IMR-90 (cell line): ENCODE results near the gene BCAS3. TPM values are rescaled to one million over a fixed set of nuclear protein-coding genes. Genes with fewer than 3 reads are reported as not detected.
A peak's percentile ranks its signal among the peaks of the same experiment; 100 is the strongest.

ENCODE experiments used
- ATAC-seq: fragments of 200-7000 bp; cut with Tn5 transposase; 2 replicates; pipeline ENCODE4 v1.9.1; 2020; ENCODE audit warnings: low read depth, mild to moderate bottlenecking, moderate library complexity
- BruUV-seq: library from RNA; stranded (reverse); fragments of 400-500 nt; replicated peaks from 2 replicates; lab custom pipeline; 2021; lab: Mats Ljungman, UMichigan
- CTCF ChIA-PET: fragments of 300-600 bp; formaldehyde crosslinking; extraction: SDS; loops from one replicate; lab custom pipeline; 2021; ENCODE audit warnings: antibody characterized with exemption; lab: Yijun Ruan, JAX
- POLR2A ChIA-PET: fragments of 300-600 bp; sonication (Branson Sonifier 250); formaldehyde crosslinking; loops from one replicate; lab custom pipeline; 2022; ENCODE audit warnings: antibody characterized with exemption; ENCODE audit not compliant: unreplicated experiment; lab: Charles Lee
- DNase-seq: peaks from one replicate; pipeline ENCODE4 v3.0.0; 2013
- H2AFZ ChIP-seq: replicated peaks from 2 replicates; pipeline ENCODE3; 2013; ENCODE audit warnings: low read length, mild to moderate bottlenecking; ENCODE audit not compliant: poor library complexity
- H2AK5ac ChIP-seq: 2 replicates; pipeline ENCODE4 v1.6.1; 2013; ENCODE audit warnings: low read depth, low read length, inconsistent platforms
- H2AK9ac ChIP-seq: replicated peaks from 2 replicates; pipeline ENCODE3; 2013; ENCODE audit warnings: mild to moderate bottlenecking, low read depth, low read length, moderate library complexity; ENCODE audit not compliant: poor library complexity
- H2BK120ac ChIP-seq: 2 replicates; pipeline ENCODE4 v1.6.1; 2013; ENCODE audit warnings: low read depth, low read length, inconsistent platforms
- H2BK15ac ChIP-seq: 3 replicates; pipeline ENCODE4 v1.6.1; 2013; ENCODE audit warnings: low read depth, low read length, inconsistent platforms
- H2BK20ac ChIP-seq: 2 replicates; pipeline ENCODE4 v1.6.1; 2013; ENCODE audit warnings: low read depth, mild to moderate bottlenecking, inconsistent platforms, low read length, moderate library complexity
- H2BK5ac ChIP-seq: 2 replicates; pipeline ENCODE4 v1.6.1; 2013; ENCODE audit warnings: mild to moderate bottlenecking, low read depth, low read length, inconsistent platforms; ENCODE audit not compliant: poor library complexity, severe bottlenecking
- H3K14ac ChIP-seq: replicated peaks from 2 replicates; pipeline ENCODE4 v1.6.1; 2013; ENCODE audit warnings: low read depth, low read length, inconsistent platforms
- H3K18ac ChIP-seq: 2 replicates; pipeline ENCODE4 v1.6.1; 2013; ENCODE audit warnings: low read depth, low read length, control low read depth
- H3K23ac ChIP-seq: 2 replicates; pipeline ENCODE4 v1.6.1; 2013; ENCODE audit warnings: low read depth, low read length, inconsistent platforms
- H3K27ac ChIP-seq: 2 replicates; pipeline ENCODE4 v1.5.1; 2013; ENCODE audit warnings: mild to moderate bottlenecking, control low read depth, low read length; ENCODE audit not compliant: insufficient read depth
- H3K27me3 ChIP-seq: 2 replicates; pipeline ENCODE4 v1.6.1; 2013; ENCODE audit warnings: low read length; ENCODE audit not compliant: control insufficient read depth, insufficient read depth
- H3K36me3 ChIP-seq: 2 replicates; pipeline ENCODE4 v1.6.1; 2013; ENCODE audit warnings: low read length, mixed read lengths; ENCODE audit not compliant: control insufficient read depth, insufficient read depth
- H3K4ac ChIP-seq: 2 replicates; pipeline ENCODE4 v1.6.1; 2013; ENCODE audit warnings: low read depth, low read length, inconsistent platforms
- H3K4me1 ChIP-seq: 2 replicates; pipeline ENCODE4 v1.6.1; 2013; ENCODE audit warnings: low read length, mixed read lengths; ENCODE audit not compliant: control insufficient read depth, insufficient read depth
- H3K4me2 ChIP-seq: 2 replicates; pipeline ENCODE4 v1.6.1; 2013; ENCODE audit warnings: low read depth, mild to moderate bottlenecking, control low read depth, low read length, moderate library complexity
- H3K4me3 ChIP-seq: 2 replicates; pipeline ENCODE4 v1.5.1; 2013; ENCODE audit warnings: low read depth, mild to moderate bottlenecking, control low read depth, low read length, moderate library complexity; ENCODE audit not compliant: insufficient read depth
- H3K56ac ChIP-seq: 2 replicates; pipeline ENCODE4 v1.6.1; 2013; ENCODE audit warnings: low read length, inconsistent platforms; ENCODE audit not compliant: insufficient read depth; ENCODE audit errors: extremely low read depth
- H3K79me1 ChIP-seq, 2 experiments: 2 replicates each; pipeline ENCODE4 v1.6.1; 2013; ENCODE audit warnings: low read length in 2 of 2, inconsistent platforms in 1 of 2, low read depth in 1 of 2
- H3K9ac ChIP-seq: 2 replicates; pipeline ENCODE4 v1.6.1; 2013; ENCODE audit warnings: low read depth, low read length, control low read depth
- H3K9me1 ChIP-seq: 2 replicates; pipeline ENCODE4 v1.6.1; 2013; ENCODE audit warnings: low read length, inconsistent platforms; ENCODE audit not compliant: insufficient read depth
- H3K9me3 ChIP-seq: 2 replicates; pipeline ENCODE4 v1.6.1; 2013; ENCODE audit warnings: low read length; ENCODE audit not compliant: control insufficient read depth, insufficient read depth
- H4K20me1 ChIP-seq: 2 replicates; pipeline ENCODE4 v1.6.1; 2013; ENCODE audit warnings: low read length, inconsistent platforms; ENCODE audit not compliant: insufficient read depth
- H4K5ac ChIP-seq: 2 replicates; pipeline ENCODE4 v1.6.1; 2013; ENCODE audit warnings: mild to moderate bottlenecking, low read depth, low read length, control low read depth
- H4K8ac ChIP-seq, 2 experiments: 2 replicates each; pipeline ENCODE4 v1.6.1; 2013; ENCODE audit warnings: low read depth in 2 of 2, low read length in 2 of 2, control low read depth in 1 of 2, inconsistent platforms in 1 of 2
- H4K91ac ChIP-seq: 2 replicates; pipeline ENCODE4 v1.6.1; 2013; ENCODE audit warnings: low read depth, low read length, inconsistent platforms; ENCODE audit not compliant: insufficient read depth
- BHLHE40 ChIP-seq: fragments of 150-350 bp; IDR thresholded peaks from 2 replicates; pipeline ENCODE4 v1.6.1; 2016; ENCODE audit warnings: mild to moderate bottlenecking, low read depth, low read length
- CEBPB ChIP-seq: IDR thresholded peaks from 2 replicates; pipeline ENCODE4 v1.6.1; 2012; ENCODE audit warnings: low read depth, low read length, improper control_type of control experiment
- FOS ChIP-seq: fragments of 150-350 bp; IDR thresholded peaks from 2 replicates; pipeline ENCODE4 v1.6.1; 2016; ENCODE audit warnings: low read depth, low read length
- MAFK ChIP-seq: IDR thresholded peaks from 2 replicates; pipeline ENCODE4 v1.6.1; 2012; ENCODE audit warnings: low read depth, low read length, improper control_type of control experiment
- MAZ ChIP-seq: IDR thresholded peaks from 2 replicates; pipeline ENCODE4 v1.6.1; 2012; ENCODE audit warnings: low read depth, mild to moderate bottlenecking, low read length, improper control_type of control experiment, moderate library complexity, borderline replicate concordance
- MXI1 ChIP-seq: IDR thresholded peaks from 2 replicates; pipeline ENCODE4 v1.6.1; 2012; ENCODE audit warnings: low read depth, mild to moderate bottlenecking, low read length, moderate library complexity, borderline replicate concordance
- NFE2L2 ChIP-seq: fragments of 150-350 bp; IDR thresholded peaks from 2 replicates; pipeline ENCODE4 v1.6.1; 2016; ENCODE audit warnings: low read depth, mild to moderate bottlenecking, low read length
- SMC3 ChIP-seq: fragments of 150-350 bp; IDR thresholded peaks from 2 replicates; pipeline ENCODE4 v1.6.1; 2016; ENCODE audit warnings: low read depth, mild to moderate bottlenecking, antibody characterized with exemption, low read length, moderate library complexity
- WGBS, 2 experiments: methylation state at CpG; one replicate each; pipeline versions ENCODE4 v1.1.5 to v1.1.7; 2013; ENCODE audit warnings: missing lambda C conversion rate in 2 of 2; ENCODE audit not compliant: insufficient read length in 1 of 2; ENCODE audit errors: extremely low coverage in 2 of 2; 5-methylcytosine and 5-hydroxymethylcytosine counted together
- dilution Hi-C: fragments of 300-500 bp; cut with HindIII; formaldehyde crosslinking; loops from one replicate; pipeline ENCODE4 v1.14.3; 2018; ENCODE audit warnings: low sequenced_read_pairs; ENCODE audit not compliant: unreplicated experiment
- in situ Hi-C: fragments of 300-500 bp; cut with MboI; formaldehyde crosslinking; loops from 3 replicates; pipeline ENCODE4 v1.14.3; 2019; ENCODE audit warnings: low sequenced_read_pairs, inconsistent platforms, mixed read lengths
- intact Hi-C: fragments of 100-400 bp; cut with micrococcal nuclease; formaldehyde crosslinking; loops from 2 replicates; pipeline ENCODE4 v1.10.0; 2022
- polyA plus RNA-seq, 3 experiments: library from polyadenylated mRNA; depleted of rRNA; stranded (reverse); fragments of >200 nt; gene quantifications; 2 replicates each; pipeline ENCODE4 v1.2.3, GENCODE V29; 2012; ENCODE audit warnings: low replicate concordance in 1 of 3
- total RNA-seq: library from RNA; depleted of rRNA; stranded (reverse); fragments of >200 nt; gene quantifications from 2 replicates; pipeline ENCODE4 v1.2.3, GENCODE V29; 2012
- TF ChIP-seq, protein P1 (sequence below): fragments of 150-350 bp; IDR thresholded peaks from 2 replicates; pipeline ENCODE4 v1.6.1; 2017; ENCODE audit warnings: mild to moderate bottlenecking, antibody characterized with exemption, low read length, low read depth

Gene BCAS3
- total and polyA plus RNA-seq, 2 of the 4 experiments (the other 2 are of a cell fraction): 6.3 to 27.1 TPM

DNA sequence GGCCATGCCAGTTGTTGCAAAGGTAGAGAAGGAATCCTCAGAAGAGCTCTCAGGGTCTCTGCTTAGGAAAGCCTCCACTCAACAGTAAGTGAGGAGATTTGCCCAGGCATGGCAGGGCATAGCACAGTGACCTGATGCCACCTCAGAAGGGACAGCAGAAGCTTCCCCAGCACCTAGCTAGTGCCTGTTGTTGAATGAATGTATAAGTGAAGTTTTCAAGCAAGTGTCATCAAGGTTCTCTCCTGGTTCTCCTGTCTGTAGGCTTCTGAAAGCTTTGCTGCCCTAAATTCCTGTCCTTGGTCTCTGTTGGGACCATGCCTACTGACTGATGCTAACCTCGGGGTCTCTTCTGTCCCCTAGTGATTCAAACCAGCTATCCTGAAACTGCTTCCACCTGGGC is 607.1 kb downstream of the BCAS3 start:
- no TSS peak for BruUV-seq
- Histone ChIP-seq H3K27ac (peak overlapping the region; percentile 62), H2BK5ac (peak overlapping the region; percentile 92), H4K91ac (peak overlapping the region; percentile 98), H3K4me1 (peaks cover 32% of the 10 kb centered on the region), H3K14ac (peak overlapping the region; percentile 98), H2AFZ (peak overlapping the region; percentile 73), H3K79me1 (peaks cover 0 to 16% of the 10 kb centered on the region in 2 experiments; a peak in 2 of 4 replicates), H4K8ac (peak overlapping the region; percentile 80 to 95), H2BK120ac (peak overlapping the region; percentile 98), H3K9me3 (no peaks in the 10 kb centered on the region), H2AK9ac (peak overlapping the region; percentile 75), H2BK20ac (peak overlapping the region; percentile 98), H4K5ac (peak overlapping the region; percentile 96), H3K23ac (peak overlapping the region; percentile 94), H3K36me3 (no peaks in the 10 kb centered on the region), H3K9me1 (peaks cover 23% of the 10 kb centered on the region), H2AK5ac (peak overlapping the region; percentile 100), H3K4ac (peak overlapping the region; percentile 99), H4K20me1 (no peaks in the 10 kb centered on the region), H3K4me3 (no peak overlapping the region), H3K56ac (peak overlapping the region; percentile 70), H2BK15ac (peak overlapping the region; percentile 95; the same call in 2 of the 3 replicates), H3K27me3 (no peaks in the 10 kb centered on the region), H3K18ac (peak overlapping the region; percentile 94), H3K9ac (0 out of 2 replicates have a peak overlapping the region, but pooled peaks have one; percentile 20), H3K4me2 (no peak overlapping the region)
- intact Hi-C loops: no loop called here
- dilution Hi-C loops: no loop called here
- TF ChIP-seq, protein P1, sequence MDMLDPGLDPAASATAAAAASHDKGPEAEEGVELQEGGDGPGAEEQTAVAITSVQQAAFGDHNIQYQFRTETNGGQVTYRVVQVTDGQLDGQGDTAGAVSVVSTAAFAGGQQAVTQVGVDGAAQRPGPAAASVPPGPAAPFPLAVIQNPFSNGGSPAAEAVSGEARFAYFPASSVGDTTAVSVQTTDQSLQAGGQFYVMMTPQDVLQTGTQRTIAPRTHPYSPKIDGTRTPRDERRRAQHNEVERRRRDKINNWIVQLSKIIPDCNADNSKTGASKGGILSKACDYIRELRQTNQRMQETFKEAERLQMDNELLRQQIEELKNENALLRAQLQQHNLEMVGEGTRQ: no peak
- no peak for TF ChIP-seq NFE2L2
- TF ChIP-seq MAFK: no peak
- no peak for TF ChIP-seq BHLHE40
- TF ChIP-seq SMC3: no peak
- TF ChIP-seq CEBPB: no peak
- no peak for TF ChIP-seq MAZ
- TF ChIP-seq MXI1: no peak
- no peak for TF ChIP-seq FOS
- no peak for ATAC-seq
- CTCF ChIA-PET: interaction anchor here (2.0 kb wide), 1 partner anchor 21 kb away, joined by 5 read pairs; no protein-coding TSS in a partner anchor
- POLR2A ChIA-PET: no interaction called here
- no CpG with 5 or more reads among the region's 1 CpG for WGBS, 2 experiments
- in situ Hi-C loops: no loop called here
- DNase-seq: no peak
